ENCODE results near the gene ASIC2. TPM values are rescaled to one million over a fixed set of nuclear protein-coding genes. Genes with fewer than 3 reads are reported as not detected.

ASIC2 gene
- total RNA-seq, 1 donor from 2014 or later, result 0.36 TPM

- H3K27me3 Mint-ChIP-seq (ENCODE audit: low read depth, unreplicated experiment), result peaks cover 66% of the 10 kb centered on the region
- H3K36me3 ChIP-seq (ENCODE audit: insufficient read depth, low read length), result no peaks in the 10 kb centered on the region
- no peaks in the 10 kb centered on the region for H3K9me3 ChIP-seq (ENCODE audit: insufficient read depth, low read depth, low read length)
- H3K4me2 ChIP-seq (ENCODE audit: low read length), result no peak overlapping the region
- no peaks in the 10 kb centered on the region for H3K9me3 Mint-ChIP-seq (ENCODE audit: unreplicated experiment)
- H2AFZ ChIP-seq (ENCODE audit: low read depth, low read length), result no peak overlapping the region
- no peak for DNase-seq (ENCODE audit: low read depth)
- H4K20me1 ChIP-seq (ENCODE audit: insufficient read depth, low read length), result no peaks in the 10 kb centered on the region
- no peak overlapping the region for H3K27ac Mint-ChIP-seq (ENCODE audit: unreplicated experiment)
- no peak overlapping the region for H3K9ac ChIP-seq (ENCODE audit: low read length)
- H3K4me3 ChIP-seq (ENCODE audit: insufficient read depth, low read depth, low read length), result no peak overlapping the region
- H3K79me2 ChIP-seq (ENCODE audit: insufficient read depth, low read length), result no peaks in the 10 kb centered on the region
- no peak for TF ChIP-seq EZH2 (IDR thresholded peaks at IDR 0.05; ENCODE audit: insufficient read depth, low read length)
- no peak for TF ChIP-seq CTCF (IDR thresholded peaks at IDR 0.05; ENCODE audit: insufficient read depth, low read depth, low read length)
- no peaks in the 10 kb centered on the region for H3K27me3 ChIP-seq (ENCODE audit: insufficient read depth, low read length)
- no peaks in the 10 kb centered on the region for H3K4me1 Mint-ChIP-seq (ENCODE audit: low read depth, unreplicated experiment)
- H3K4me1 ChIP-seq (ENCODE audit: insufficient read depth, low read length), result no peaks in the 10 kb centered on the region
- no peak overlapping the region for H3K4me3 Mint-ChIP-seq (ENCODE audit: unreplicated experiment)
- no peaks in the 10 kb centered on the region for H3K36me3 Mint-ChIP-seq (ENCODE audit: low read depth, unreplicated experiment)
- FAIRE-seq, result no peak
- H3K27ac ChIP-seq (ENCODE audit: low read depth, low read length), result no peak overlapping the region
Observed at GRCh38 chr17:33202796-33203495, 90.1 kb downstream of the ASIC2 start.

GRCh38 chr17:33202021-33202420 is 91.1 kb downstream of the ASIC2 start:
- H3K27me3 Mint-ChIP-seq (ENCODE audit: low read depth, unreplicated experiment), result peaks cover 66% of the 10 kb centered on the region
- no peak for DNase-seq (ENCODE audit: low read depth)
- no peak overlapping the region for H3K4me2 ChIP-seq (ENCODE audit: low read length)

More at GRCh38 chr17:33202021-33202420, 91.1 kb downstream of the ASIC2 start:
- H3K27ac Mint-ChIP-seq (ENCODE audit: unreplicated experiment), result no peak overlapping the region
- Histone ChIP-seq H3K9ac (ENCODE audit: low read length) (no peak overlapping the region), H4K20me1 (ENCODE audit: insufficient read depth, low read length) (no peaks in the 10 kb centered on the region), H3K27ac (ENCODE audit: low read depth, low read length) (no peak overlapping the region), H3K36me3 (ENCODE audit: insufficient read depth, low read length) (no peaks in the 10 kb centered on the region), H3K9me3 (ENCODE audit: insufficient read depth, low read depth, low read length) (no peaks in the 10 kb centered on the region), H3K79me2 (ENCODE audit: insufficient read depth, low read length) (no peaks in the 10 kb centered on the region), H2AFZ (ENCODE audit: low read depth, low read length) (no peak overlapping the region), H3K4me1 (ENCODE audit: insufficient read depth, low read length) (no peaks in the 10 kb centered on the region), H3K27me3 (ENCODE audit: insufficient read depth, low read length) (no peaks in the 10 kb centered on the region), H3K4me3 (ENCODE audit: insufficient read depth, low read depth, low read length) (no peak overlapping the region)
- TF ChIP-seq EZH2 (IDR thresholded peaks at IDR 0.05; ENCODE audit: insufficient read depth, low read length) (no peak), CTCF (IDR thresholded peaks at IDR 0.05; ENCODE audit: insufficient read depth, low read depth, low read length) (no peak)
- no peak for FAIRE-seq
- H3K9me3 Mint-ChIP-seq (ENCODE audit: unreplicated experiment), result no peaks in the 10 kb centered on the region
- no peaks in the 10 kb centered on the region for H3K36me3 Mint-ChIP-seq (ENCODE audit: low read depth, unreplicated experiment)
- no peaks in the 10 kb centered on the region for H3K4me1 Mint-ChIP-seq (ENCODE audit: low read depth, unreplicated experiment)
- no peak overlapping the region for H3K4me3 Mint-ChIP-seq (ENCODE audit: unreplicated experiment)

Measured in astrocyte (in vitro differentiated cells and primary cell).